HEK293 (cell line): ENCODE measurements around the gene NOXO1.

Experiments
- CTCF ChIA-PET: fragments of 350-600 bp; formaldehyde crosslinking; extraction: SDS; loops from one replicate; lab custom pipeline; 2021; ENCODE audit warnings: antibody characterized with exemption; lab: Yijun Ruan, JAX
- POLR2A ChIA-PET: fragments of 300-600 bp; formaldehyde crosslinking; extraction: SDS; loops from one replicate; lab custom pipeline; 2020; ENCODE audit warnings: antibody characterized with exemption, inconsistent platforms; lab: Yijun Ruan, JAX
- H3K27ac ChIP-seq: fragments of 200-500 bp; sonication (Bioruptor generic); 2 replicates; pipeline ENCODE4 v1.5.1; 2014; ENCODE audit warnings: low read depth, low read length, control low read depth, inconsistent platforms; ENCODE audit errors: extremely low read depth
- H3K36me3 ChIP-seq, 2 experiments: fragments of 200-500 bp in 1 of 2; sonication (Bioruptor generic) in 1 of 2; 1 replicate in 1 of 2; 2 replicates in 1 of 2; pipeline ENCODE4 v1.5.1; 2014 to 2017; ENCODE audit warnings: inconsistent platforms in 2 of 2, low read length in 2 of 2; ENCODE audit not compliant: control insufficient read depth in 2 of 2, insufficient read depth in 1 of 2
- H3K4me1 ChIP-seq: fragments of 200-500 bp; sonication (Bioruptor generic); 2 replicates; pipeline ENCODE4 v1.5.1; 2014; ENCODE audit warnings: mild to moderate bottlenecking, low read length, inconsistent platforms; ENCODE audit not compliant: control insufficient read depth, insufficient read depth
- H3K4me3 ChIP-seq: 2 replicates; pipeline ENCODE4 v1.5.1; 2011; ENCODE audit warnings: low read depth, mild to moderate bottlenecking, control low read depth, low read length, moderate library complexity
- H3K9me3 ChIP-seq: fragments of 200-500 bp; sonication (Bioruptor generic); 2 replicates; pipeline ENCODE4 v1.5.1; 2014; ENCODE audit warnings: low read depth, low read length, inconsistent platforms; ENCODE audit not compliant: control insufficient read depth, insufficient read depth
- EGR2 ChIP-seq: fragments of 450-650 bp; formaldehyde crosslinking; IDR thresholded peaks from 2 replicates; pipeline ENCODE4 v1.5.1; 2016; ENCODE audit warnings: low read depth, missing biosample characterization, missing genetic modification characterization
- FEZF1 ChIP-seq: fragments of 450-650 bp; formaldehyde crosslinking; IDR thresholded peaks from 2 replicates; pipeline ENCODE4 v1.5.1; 2016; ENCODE audit warnings: missing biosample characterization, missing genetic modification characterization
- OSR2 ChIP-seq: fragments of 450-650 bp; formaldehyde crosslinking; IDR thresholded peaks from 2 replicates; pipeline ENCODE4 v1.5.1; 2016; ENCODE audit warnings: missing biosample characterization, missing genetic modification characterization
- WT1 ChIP-seq: fragments of 450-650 bp; formaldehyde crosslinking; IDR thresholded peaks from 2 replicates; pipeline ENCODE4 v1.5.1; 2016; ENCODE audit warnings: missing biosample characterization, missing genetic modification characterization
- YY2 ChIP-seq: fragments of 450-650 bp; formaldehyde crosslinking; IDR thresholded peaks from 2 replicates; pipeline ENCODE4 v1.5.1; 2016; ENCODE audit warnings: missing biosample characterization, missing genetic modification characterization
- ZFHX2 ChIP-seq: fragments of 450-650 bp; formaldehyde crosslinking; conservative IDR thresholded peaks from 2 replicates; pipeline ENCODE4 v1.5.1; 2016; ENCODE audit warnings: missing biosample characterization, missing genetic modification characterization
- ZNF121 ChIP-seq: fragments of 450-650 bp; formaldehyde crosslinking; IDR thresholded peaks from 2 replicates; pipeline ENCODE4 v1.5.1; 2016; ENCODE audit warnings: missing biosample characterization, missing genetic modification characterization
- ZNF16 ChIP-seq: fragments of 450-650 bp; formaldehyde crosslinking; IDR thresholded peaks from 2 replicates; pipeline ENCODE4 v1.5.1; 2016; ENCODE audit warnings: low read depth, missing biosample characterization, missing genetic modification characterization
- ZNF221 ChIP-seq: fragments of 450-650 bp; formaldehyde crosslinking; IDR thresholded peaks from 2 replicates; pipeline ENCODE4 v1.5.1; 2017; ENCODE audit warnings: missing biosample characterization, missing genetic modification characterization, borderline replicate concordance
- ZNF398 ChIP-seq: fragments of 450-650 bp; formaldehyde crosslinking; IDR thresholded peaks from 2 replicates; pipeline ENCODE4 v1.5.1; 2017; ENCODE audit warnings: missing biosample characterization, missing genetic modification characterization
- ZNF558 ChIP-seq: fragments of 450-650 bp; formaldehyde crosslinking; IDR thresholded peaks from 2 replicates; pipeline ENCODE4 v1.5.1; 2016; ENCODE audit warnings: missing biosample characterization, missing genetic modification characterization
- ZNF561 ChIP-seq: fragments of 450-650 bp; IDR thresholded peaks from 2 replicates; pipeline ENCODE4 v1.5.1; 2018; ENCODE audit warnings: missing biosample characterization, missing genetic modification characterization, borderline replicate concordance
- ZNF585B ChIP-seq: fragments of 450-650 bp; formaldehyde crosslinking; IDR thresholded peaks from 2 replicates; pipeline ENCODE4 v1.5.1; 2016; ENCODE audit warnings: missing biosample characterization, missing genetic modification characterization
- ZNF623 ChIP-seq: fragments of 450-650 bp; formaldehyde crosslinking; IDR thresholded peaks from 2 replicates; pipeline ENCODE4 v1.5.1; 2016; ENCODE audit warnings: missing biosample characterization, missing genetic modification characterization
- ZNF768 ChIP-seq: fragments of 450-650 bp; formaldehyde crosslinking; IDR thresholded peaks from 2 replicates; pipeline ENCODE4 v1.5.1; 2018; ENCODE audit warnings: missing biosample characterization, mild to moderate bottlenecking, missing genetic modification characterization
- TF ChIP-seq, protein P1 (sequence below): fragments of 450-650 bp; formaldehyde crosslinking; IDR thresholded peaks from 2 replicates; pipeline ENCODE4 v1.5.1; 2016; ENCODE audit warnings: missing biosample characterization, missing genetic modification characterization

Gene NOXO1

DNA sequence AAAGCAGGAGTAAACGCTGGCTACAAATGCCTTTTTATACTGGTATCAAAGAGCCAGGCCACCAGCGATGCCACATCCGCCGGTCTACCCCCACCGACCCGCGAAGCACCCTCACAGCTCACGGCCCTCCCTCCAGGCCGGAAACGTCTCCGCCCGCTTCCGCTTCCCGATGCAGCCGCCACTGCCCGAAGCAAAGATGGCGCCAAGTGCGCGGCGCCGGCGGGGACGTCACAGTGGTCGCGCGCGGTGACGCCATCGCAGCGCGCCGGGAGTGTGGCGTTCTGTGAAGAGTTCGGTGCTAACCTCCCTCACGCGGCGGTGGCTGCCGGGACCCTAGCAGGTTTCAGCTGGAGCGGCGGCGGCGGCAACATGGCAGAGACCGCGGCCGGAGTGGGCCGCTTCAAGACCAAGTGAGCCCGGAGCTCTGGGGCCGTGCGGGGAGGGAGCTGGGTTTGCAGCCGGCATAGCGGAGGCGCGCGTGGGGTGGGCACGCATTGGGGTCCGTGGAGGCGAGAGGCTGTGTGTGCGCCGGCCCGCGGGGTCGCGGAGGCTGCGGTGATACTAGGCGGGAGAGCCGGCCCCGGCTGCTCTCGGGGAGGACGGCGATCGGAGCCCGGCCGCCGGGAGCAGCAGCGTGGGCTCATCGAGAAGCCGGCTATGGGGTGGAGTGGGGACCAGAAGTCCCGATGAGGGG is 9.3 kb downstream of the NOXO1 start, which contains the start of gene TBL3 (continued):
- TF ChIP-seq ZNF16 (tag by site-specific recombination): no peak
- TF ChIP-seq, protein P1, sequence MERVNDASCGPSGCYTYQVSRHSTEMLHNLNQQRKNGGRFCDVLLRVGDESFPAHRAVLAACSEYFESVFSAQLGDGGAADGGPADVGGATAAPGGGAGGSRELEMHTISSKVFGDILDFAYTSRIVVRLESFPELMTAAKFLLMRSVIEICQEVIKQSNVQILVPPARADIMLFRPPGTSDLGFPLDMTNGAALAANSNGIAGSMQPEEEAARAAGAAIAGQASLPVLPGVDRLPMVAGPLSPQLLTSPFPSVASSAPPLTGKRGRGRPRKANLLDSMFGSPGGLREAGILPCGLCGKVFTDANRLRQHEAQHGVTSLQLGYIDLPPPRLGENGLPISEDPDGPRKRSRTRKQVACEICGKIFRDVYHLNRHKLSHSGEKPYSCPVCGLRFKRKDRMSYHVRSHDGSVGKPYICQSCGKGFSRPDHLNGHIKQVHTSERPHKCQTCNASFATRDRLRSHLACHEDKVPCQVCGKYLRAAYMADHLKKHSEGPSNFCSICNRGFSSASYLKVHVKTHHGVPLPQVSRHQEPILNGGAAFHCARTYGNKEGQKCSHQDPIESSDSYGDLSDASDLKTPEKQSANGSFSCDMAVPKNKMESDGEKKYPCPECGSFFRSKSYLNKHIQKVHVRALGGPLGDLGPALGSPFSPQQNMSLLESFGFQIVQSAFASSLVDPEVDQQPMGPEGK (tag by site-specific recombination): peak; percentile 95
- no peak for TF ChIP-seq ZNF623 (tag by site-specific recombination)
- peak; percentile 64 for TF ChIP-seq WT1 (tag by site-specific recombination)
- no peak for TF ChIP-seq ZNF585B (tag by site-specific recombination)
- peak; percentile 89 for TF ChIP-seq ZNF398 (tag by site-specific recombination)
- no peak for TF ChIP-seq ZNF768 (tag by site-specific recombination)
- TF ChIP-seq OSR2 (tag by site-specific recombination): no peak
- TF ChIP-seq YY2: peak; percentile 98
- TF ChIP-seq ZNF221: no peak
- TF ChIP-seq ZNF561 (tag by site-specific recombination): peak; percentile 95

- Histone ChIP-seq H3K27ac (no peak overlapping the region), H3K36me3 (peaks cover 0 to 18% of the 10 kb centered on the region in 2 experiments; a peak in 1 of 3 replicates), H3K9me3 (no peaks in the 10 kb centered on the region)
- TF ChIP-seq ZFHX2 (tag by site-specific recombination): peak; percentile 67
- peak; percentile 89 for TF ChIP-seq EGR2 (tag by site-specific recombination)
- no peak for TF ChIP-seq ZNF558 (tag by site-specific recombination)
- TF ChIP-seq, all 188 proteins: peak for 2
- ChIA-PET POLR2A (interaction anchor here (1.0 kb wide), 1 partner anchor 36 kb away, joined by 3 read pairs; no protein-coding TSS in a partner anchor), CTCF (interaction anchor here (0.6 to 0.7 kb wide), 2 partner anchors 133 to 1113 kb away, joined by 4 read pairs; no protein-coding TSS in a partner anchor)
- Histone ChIP-seq H3K4me1 (no peaks in the 10 kb centered on the region), H3K4me3 (no peak overlapping the region)
Measured at GRCh38 chr16:1968146-1968953, 12.9 kb downstream of the NOXO1 start.

DNA sequence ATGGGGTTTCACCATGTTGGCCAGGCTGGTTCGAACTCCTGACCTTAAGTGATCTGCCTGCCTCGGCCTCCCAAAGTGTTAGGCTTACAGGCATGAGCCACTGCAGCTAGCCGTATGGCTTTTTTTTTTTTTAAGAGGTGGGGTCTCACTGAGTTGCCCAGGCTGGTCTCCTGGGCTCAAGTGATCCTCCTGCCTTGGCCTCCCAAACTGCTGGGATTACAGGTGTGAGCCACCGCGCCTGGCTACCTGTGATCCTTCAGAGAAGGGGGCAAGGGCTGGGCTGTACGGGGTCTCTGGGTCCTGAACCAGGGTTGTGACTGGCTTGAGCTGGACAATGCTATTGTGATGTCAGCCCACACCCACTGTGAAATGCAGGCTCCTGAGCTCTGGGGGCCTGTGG is 14.8 kb downstream of the NOXO1 start, which contains the start of gene RNF151:
Gene RNF151 (plus strand): TSS at position 397 of the 400 bp plus-strand sequence. CDS start 26 bp downstream, outside the sequence.
- no peaks in the 10 kb centered on the region for H3K4me1 ChIP-seq
- TF ChIP-seq FEZF1 (tag by site-specific recombination) (no peak), ZNF121 (tag by site-specific recombination) (peak; percentile 91)
- TF ChIP-seq, all 188 proteins: peak for 1
- Histone ChIP-seq H3K27ac (0 out of 2 replicates have a peak within 1 kb of the TSS, but pooled peaks have one; percentile 100), H3K9me3 (no peaks in the 10 kb centered on the region), H3K36me3 (peaks cover 0 to 36% of the 10 kb centered on the region in 2 experiments; a peak in 1 of 3 replicates), H3K4me3 (peak within 1 kb of the TSS; percentile 94)
- ChIA-PET CTCF (interaction anchor here (0.8 kb wide), 1 partner anchor 14 kb away, joined by 3 read pairs; no protein-coding TSS in a partner anchor), POLR2A (interaction anchor here (2.1 to 2.6 kb wide), 2 partner anchors 12 to 23 kb away, joined by 33 to 76 read pairs; partner anchors contain the start of genes MSRB1 and NOXO1)
